Measurements from ENCODE around the gene PTK7.

GRCh38 chr6:43143235-43144128 is 67.4 kb downstream of the PTK7 start:
- TF ChIP-seq GATA2 (IDR thresholded peaks at IDR 0.05; ENCODE audit: low read depth, low read length) = no peak
- no peak for TF ChIP-seq GATA3 (IDR thresholded peaks at IDR 0.05; ENCODE audit: low read depth, low read length)
